Smooth muscle cell (in vitro differentiated cells): ENCODE data around the gene PCDH10. TPM values are rescaled to one million over a fixed set of nuclear protein-coding genes. Genes with fewer than 3 reads are reported as not detected.
A peak's percentile ranks its signal among the peaks of the same experiment; 100 is the strongest.

Source experiments
- DNase-seq: peaks from one replicate; lab custom pipeline; 2025; ENCODE audit not compliant: unreplicated experiment; lab: John Stamatoyannopoulos, UW
- H2AFZ ChIP-seq: fragments of 200-600 bp; sonication (generic); 2 replicates; pipeline ENCODE4 v1.6.0; 2016; ENCODE audit warnings: antibody characterized with exemption, low read depth, mild to moderate bottlenecking
- H3F3A ChIP-seq: fragments of 200-600 bp; sonication (generic); 2 replicates; pipeline ENCODE4 v1.6.0; 2017; ENCODE audit warnings: antibody characterized with exemption, low read depth
- H3K27ac ChIP-seq: fragments of 200-600 bp; sonication (generic); 2 replicates; pipeline ENCODE4 v1.5.1; 2016; ENCODE audit warnings: low read depth, mild to moderate bottlenecking
- H3K27me3 ChIP-seq: fragments of 200-600 bp; sonication (generic); 2 replicates; pipeline ENCODE4 v1.6.1; 2016; ENCODE audit warnings: low read depth, mild to moderate bottlenecking
- H3K36me3 ChIP-seq: fragments of 200-600 bp; sonication (generic); 2 replicates; pipeline ENCODE4 v1.5.1; 2016; ENCODE audit warnings: low read depth
- H3K4me1 ChIP-seq: fragments of 200-600 bp; sonication (generic); 2 replicates; pipeline ENCODE4 v1.5.1; 2016; ENCODE audit warnings: low read depth
- H3K4me2 ChIP-seq: fragments of 200-600 bp; sonication (generic); 2 replicates; pipeline ENCODE4 v1.6.0; 2016; ENCODE audit warnings: mild to moderate bottlenecking
- H3K4me3 ChIP-seq: fragments of 200-600 bp; sonication (generic); 2 replicates; pipeline ENCODE4 v1.5.1; 2016; ENCODE audit warnings: mild to moderate bottlenecking
- H3K79me2 ChIP-seq: fragments of 200-600 bp; sonication (generic); 2 replicates; pipeline ENCODE4 v1.6.0; 2016; ENCODE audit warnings: low read depth, mild to moderate bottlenecking
- H3K9ac ChIP-seq: fragments of 200-600 bp; sonication (generic); 2 replicates; pipeline ENCODE4 v1.6.0; 2016; ENCODE audit warnings: low read depth
- H3K9me3 ChIP-seq: fragments of 200-600 bp; sonication (generic); replicated peaks from 2 replicates; pipeline ENCODE4 v1.5.1; 2016; ENCODE audit warnings: low read depth
- H4K20me1 ChIP-seq: fragments of 200-600 bp; sonication (generic); 2 replicates; pipeline ENCODE4 v1.6.0; 2016; ENCODE audit warnings: low read depth
- CTCF ChIP-seq: fragments of 200-600 bp; sonication (generic); IDR thresholded peaks from 2 replicates; pipeline ENCODE4 v1.5.1; 2017; ENCODE audit warnings: borderline replicate concordance, mild to moderate bottlenecking, antibody characterized with exemption; ENCODE audit not compliant: insufficient read depth, poor library complexity, severe bottlenecking
- WGBS: methylation state at CpG from one replicate; pipeline ENCODE4 v1.1.7; 2016; ENCODE audit warnings: low lambda C conversion rate; 5-methylcytosine and 5-hydroxymethylcytosine counted together
- polyA plus RNA-seq: library from polyadenylated mRNA; unstranded; fragments of >200 nt; fragmentation: Nextera tagmentation; extraction: Ambion mirVana; gene quantifications from 2 replicates; pipeline ENCODE4 v1.2.1, GENCODE V29; 2016
- total RNA-seq: library from RNA; depleted of rRNA; stranded (reverse); fragments of >200 nt; gene quantifications from 2 replicates; pipeline ENCODE4 v1.2.3, GENCODE V29; 2014

PCDH10 gene
- total and polyA plus RNA-seq, 2 experiments from 2014 or later = 103 to 129 TPM

GRCh38 chr4:133146574-133147241, 2.4 kb upstream of the PCDH10 start:
- no peaks in the 10 kb centered on the region for H3K27me3 ChIP-seq
- peaks cover 17% of the 10 kb centered on the region for H4K20me1 ChIP-seq
- no peaks in the 10 kb centered on the region for H3K9me3 ChIP-seq
- no peaks in the 10 kb centered on the region for H3F3A ChIP-seq
- under 1% methylated on average over 29 of the region's 29 CpGs for WGBS
- peaks cover 26% of the 10 kb centered on the region for H3K79me2 ChIP-seq
- H3K4me2 ChIP-seq = peak overlapping the region; percentile 89
- H3K36me3 ChIP-seq = no peaks in the 10 kb centered on the region
- no peak overlapping the region for H3K27ac ChIP-seq
- H3K9ac ChIP-seq = no peak overlapping the region
- peaks cover 4% of the 10 kb centered on the region for H3K4me1 ChIP-seq
- peak overlapping the region; percentile 91 for H2AFZ ChIP-seq
- H3K4me3 ChIP-seq = peak overlapping the region; percentile 86
- TF ChIP-seq CTCF = peak; percentile 96
- DNase-seq = peak; percentile 38

- no peak for DNase-seq
These were observed 1.7 kb upstream of the PCDH10 start for GRCh38 chr4:133147286-133147821.

GRCh38 chr4:133147921-133148689, 989 bp upstream of the PCDH10 start:
- WGBS = under 1% methylated on average over 39 of the region's 54 CpGs
- H3K79me2 ChIP-seq = peaks cover 40% of the 10 kb centered on the region
- H4K20me1 ChIP-seq = peaks cover 31% of the 10 kb centered on the region
- H3K27me3 ChIP-seq = no peaks in the 10 kb centered on the region
- H3K27ac ChIP-seq = peak overlapping the region; percentile 10
- no peaks in the 10 kb centered on the region for H3K9me3 ChIP-seq
- H3K4me2 ChIP-seq = peak overlapping the region; percentile 89
- DNase-seq = peak; percentile 28
- TF ChIP-seq CTCF = peak; percentile 1
- H3K36me3 ChIP-seq = no peaks in the 10 kb centered on the region
- no peaks in the 10 kb centered on the region for H3F3A ChIP-seq
- H3K4me3 ChIP-seq = peak overlapping the region; percentile 86
- peak overlapping the region; percentile 91 for H2AFZ ChIP-seq
- peaks cover 4% of the 10 kb centered on the region for H3K4me1 ChIP-seq
- H3K9ac ChIP-seq = no peak overlapping the region

More at GRCh38 chr4:133147286-133147821, 1.7 kb upstream of the PCDH10 start:
- Histone ChIP-seq H4K20me1 (peaks cover 23% of the 10 kb centered on the region), H3K27ac (no peak overlapping the region), H3K36me3 (no peaks in the 10 kb centered on the region), H3K4me3 (peak overlapping the region; percentile 86), H3K27me3 (no peaks in the 10 kb centered on the region), H3K9ac (no peak overlapping the region), H3K4me1 (peaks cover 4% of the 10 kb centered on the region), H3K9me3 (no peaks in the 10 kb centered on the region), H3K79me2 (peaks cover 32% of the 10 kb centered on the region), H2AFZ (peak overlapping the region; percentile 91), H3F3A (no peaks in the 10 kb centered on the region), H3K4me2 (peak overlapping the region; percentile 89)
- WGBS = under 1% methylated on average over 23 of the region's 23 CpGs
- no peak for TF ChIP-seq CTCF
